Amniotic epithelial cell (primary cell): ENCODE results near the gene AKAP14.
"Not testable (repeated sequence)": the region's sequence is repeated elsewhere in the genome, so short reads cannot be mapped to it uniquely, and the experiment has no call there.

ENCODE experiments used
- DNase-seq: peaks from one replicate; pipeline ENCODE4 v3.0.0-alpha.2; 2010; ENCODE audit warnings: low read depth

The AKAP14 gene

GRCh38 chrX:119895843-119896326, at the start of gene AKAP14:
Gene AKAP14 (plus strand): TSS chrX:119895893. CDS start chrX:119903224, 7,331 bp downstream.
- peak; percentile 23 for DNase-seq

GRCh38 chrX:119852382-119853353, 43.0 kb upstream of the AKAP14 start, which contains the start of gene UPF3B:
Gene UPF3B (minus strand): TSS chrX:119852963. CDS start chrX:119852928, 35 bp downstream.
- DNase-seq: peak; percentile 98

GRCh38 chrX:119853444-119853843, 42.2 kb upstream of the AKAP14 start:
- no peak for DNase-seq

- DNase-seq: no peak
Measured at GRCh38 chrX:119870626-119871131, 25.0 kb upstream of the AKAP14 start.

- no peak for DNase-seq
Measured at GRCh38 chrX:119871245-119871598, 24.5 kb upstream of the AKAP14 start.

- DNase-seq: peak; percentile 86
Measured at GRCh38 chrX:119871599-119872395, 23.9 kb upstream of the AKAP14 start, which contains the start of the genes NDUFA1 and RNF113A. Gene NDUFA1 (plus strand): TSS chrX:119871832. CDS start chrX:119871912, 80 bp downstream. Gene RNF113A (minus strand): TSS chrX:119871733. CDS start chrX:119871613, 120 bp downstream.

- no peak for DNase-seq
Measured at GRCh38 chrX:119878740-119879139, 17.0 kb upstream of the AKAP14 start.

GRCh38 chrX:119880076-119880475, 15.6 kb upstream of the AKAP14 start:
- no peak for DNase-seq

- peak; percentile 60 for DNase-seq
Measured at GRCh38 chrX:119880552-119881437, 14.9 kb upstream of the AKAP14 start.

- DNase-seq: peak; percentile 54
Measured at GRCh38 chrX:119885554-119886428, 9.9 kb upstream of the AKAP14 start.

GRCh38 chrX:119887721-119888425, 7.8 kb upstream of the AKAP14 start:
- DNase-seq: peak; percentile 29

GRCh38 chrX:119890626-119891025, 5.1 kb upstream of the AKAP14 start:
- not testable (repeated sequence) for DNase-seq

GRCh38 chrX:119891961-119892692, 3.6 kb upstream of the AKAP14 start:
- not testable (repeated sequence) for DNase-seq

GRCh38 chrX:119899125-119899524, 3.4 kb downstream of the AKAP14 start:
- no peak for DNase-seq

- peak; percentile 22 for DNase-seq
Measured at GRCh38 chrX:119900976-119901375, 5.3 kb downstream of the AKAP14 start.

- DNase-seq: no peak
Measured at GRCh38 chrX:119916310-119916709, 20.6 kb downstream of the AKAP14 start.

- no peak for DNase-seq
Measured at GRCh38 chrX:119917877-119918276, 22.2 kb downstream of the AKAP14 start.

- no peak for DNase-seq
Measured at GRCh38 chrX:119919835-119920585, 24.3 kb downstream of the AKAP14 start.
